Gastrocnemius medialis (tissue), 4 donors: ENCODE results near the gene TMEM129.

Experiments used
- POLR2A ChIP-seq, 2 donors: fragments of 450-650 bp; IDR thresholded peaks; one replicate each; pipeline ENCODE4 v1.6.1; 2017; ENCODE audit warnings: antibody characterized with exemption in 2 of 2, mild to moderate bottlenecking in 2 of 2, moderate library complexity in 2 of 2
- TF ChIP-seq, protein P1 (sequence below), 5 experiments: fragments of 450-650 bp in 3 of 5; fragments of 200-600 bp in 2 of 5; sonication (generic) in 2 of 5; IDR thresholded peaks in 4 of 5; conservative IDR thresholded peaks in 1 of 5; 1 replicate in 4 of 5; 2 replicates in 1 of 5; pipeline ENCODE4 v1.5.1; 2016 to 2019; ENCODE audit warnings: antibody characterized with exemption in 5 of 5, mild to moderate bottlenecking in 3 of 5, moderate library complexity in 3 of 5

- TF ChIP-seq, protein P1, sequence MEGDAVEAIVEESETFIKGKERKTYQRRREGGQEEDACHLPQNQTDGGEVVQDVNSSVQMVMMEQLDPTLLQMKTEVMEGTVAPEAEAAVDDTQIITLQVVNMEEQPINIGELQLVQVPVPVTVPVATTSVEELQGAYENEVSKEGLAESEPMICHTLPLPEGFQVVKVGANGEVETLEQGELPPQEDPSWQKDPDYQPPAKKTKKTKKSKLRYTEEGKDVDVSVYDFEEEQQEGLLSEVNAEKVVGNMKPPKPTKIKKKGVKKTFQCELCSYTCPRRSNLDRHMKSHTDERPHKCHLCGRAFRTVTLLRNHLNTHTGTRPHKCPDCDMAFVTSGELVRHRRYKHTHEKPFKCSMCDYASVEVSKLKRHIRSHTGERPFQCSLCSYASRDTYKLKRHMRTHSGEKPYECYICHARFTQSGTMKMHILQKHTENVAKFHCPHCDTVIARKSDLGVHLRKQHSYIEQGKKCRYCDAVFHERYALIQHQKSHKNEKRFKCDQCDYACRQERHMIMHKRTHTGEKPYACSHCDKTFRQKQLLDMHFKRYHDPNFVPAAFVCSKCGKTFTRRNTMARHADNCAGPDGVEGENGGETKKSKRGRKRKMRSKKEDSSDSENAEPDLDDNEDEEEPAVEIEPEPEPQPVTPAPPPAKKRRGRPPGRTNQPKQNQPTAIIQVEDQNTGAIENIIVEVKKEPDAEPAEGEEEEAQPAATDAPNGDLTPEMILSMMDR (IDR thresholded peaks at IDR 0.05 in 4 of 5, conservative IDR thresholded peaks at IDR 0.05 in 1 of 5), result no peak
- TF ChIP-seq POLR2A (IDR thresholded peaks at IDR 0.05), result no peak
Observed at GRCh38 chr4:1756079-1756478, 35.0 kb upstream of the TMEM129 start.
